Measurements from ENCODE around the gene CYP46A1.
A peak's percentile ranks its signal among the peaks of the same experiment; 100 is the strongest.

The CYP46A1 gene

DNA sequence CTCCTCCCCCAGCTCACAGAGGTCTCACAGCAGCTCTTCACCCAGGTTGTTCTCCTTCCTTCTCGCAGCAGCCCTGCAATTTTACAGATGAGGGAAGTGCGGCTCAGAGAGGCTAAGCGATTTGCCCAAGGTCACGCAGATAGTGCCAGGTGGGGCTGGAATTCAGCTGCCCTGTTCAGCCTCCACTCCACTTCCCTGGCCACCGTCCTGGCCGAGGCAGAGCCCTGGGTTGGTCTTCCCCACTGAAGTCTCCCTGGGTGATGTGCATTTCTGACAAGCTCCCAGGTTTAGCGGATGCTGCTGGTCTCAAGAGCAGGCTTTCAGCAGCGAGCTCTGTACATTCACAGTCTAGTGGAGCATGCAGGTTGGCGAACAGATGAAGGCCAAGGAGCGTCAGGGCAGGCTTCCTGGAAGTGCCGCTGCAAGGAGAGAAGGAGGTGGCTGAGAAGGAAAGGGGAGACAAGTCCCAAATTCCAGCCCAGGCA, 80.2 kb downstream of the CYP46A1 start:
- DNase-seq = no peak

DNA sequence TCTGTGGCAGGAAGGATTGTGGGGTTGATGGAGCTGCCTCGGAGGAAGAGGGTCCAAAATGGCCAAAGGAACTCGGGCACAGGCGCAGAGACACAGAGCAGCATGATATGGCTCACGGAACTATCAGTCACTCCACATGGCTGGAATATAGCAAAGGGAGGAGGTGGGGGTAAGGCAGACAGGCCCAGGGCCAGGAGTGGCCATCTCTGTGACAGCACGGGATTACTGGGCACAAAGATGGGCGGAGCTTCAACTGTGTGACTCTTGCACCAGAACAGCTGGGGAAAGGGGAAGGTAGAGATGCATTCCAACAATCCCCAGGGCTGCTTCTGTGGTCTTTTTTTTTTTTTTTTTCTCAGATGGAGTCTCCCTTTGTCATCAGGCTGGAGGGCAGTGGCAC, 84.3 kb downstream of the CYP46A1 start:
- DNase-seq = no peak

DNA sequence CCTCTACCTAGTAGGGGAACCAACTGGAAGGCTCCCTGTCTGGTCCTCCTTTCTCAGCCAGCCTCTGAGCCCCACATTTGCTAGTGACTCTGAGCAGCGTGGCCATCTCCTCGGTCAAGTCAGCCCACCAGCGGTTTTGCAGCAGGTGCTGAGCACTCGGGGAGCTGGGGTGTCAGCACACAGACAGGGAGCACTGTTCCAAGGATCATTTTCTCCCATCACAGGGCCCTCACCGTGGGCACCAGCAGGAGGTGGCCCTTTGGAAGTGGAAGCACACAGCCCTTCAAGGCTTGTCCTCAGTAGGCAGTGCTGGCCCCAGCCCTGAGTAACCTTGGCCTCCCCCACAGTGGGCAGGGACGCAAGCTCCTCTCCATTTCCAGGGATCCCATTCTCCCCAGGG, 85.0 kb downstream of the CYP46A1 start:
- DNase-seq = no peak

DNA sequence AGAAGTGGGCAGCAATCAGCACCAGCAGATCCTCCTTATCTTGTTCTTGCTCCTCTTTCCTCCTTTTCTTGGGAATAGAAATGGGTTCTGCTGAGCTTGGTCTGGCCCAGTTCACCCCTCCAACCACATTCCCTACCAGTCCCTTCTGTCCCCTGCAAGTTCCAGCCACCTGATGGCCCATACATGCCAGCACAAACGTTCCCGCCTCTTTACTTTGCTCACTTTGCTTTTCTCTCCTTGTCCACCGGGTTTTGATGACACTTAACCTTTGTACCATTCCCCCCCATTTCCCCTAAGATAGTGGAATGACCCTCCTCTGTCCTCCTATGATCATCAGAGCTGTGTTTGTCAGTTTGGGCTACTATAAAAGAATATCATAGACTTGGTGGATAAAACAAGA, 85.7 kb downstream of the CYP46A1 start:
- no peak for DNase-seq

DNA sequence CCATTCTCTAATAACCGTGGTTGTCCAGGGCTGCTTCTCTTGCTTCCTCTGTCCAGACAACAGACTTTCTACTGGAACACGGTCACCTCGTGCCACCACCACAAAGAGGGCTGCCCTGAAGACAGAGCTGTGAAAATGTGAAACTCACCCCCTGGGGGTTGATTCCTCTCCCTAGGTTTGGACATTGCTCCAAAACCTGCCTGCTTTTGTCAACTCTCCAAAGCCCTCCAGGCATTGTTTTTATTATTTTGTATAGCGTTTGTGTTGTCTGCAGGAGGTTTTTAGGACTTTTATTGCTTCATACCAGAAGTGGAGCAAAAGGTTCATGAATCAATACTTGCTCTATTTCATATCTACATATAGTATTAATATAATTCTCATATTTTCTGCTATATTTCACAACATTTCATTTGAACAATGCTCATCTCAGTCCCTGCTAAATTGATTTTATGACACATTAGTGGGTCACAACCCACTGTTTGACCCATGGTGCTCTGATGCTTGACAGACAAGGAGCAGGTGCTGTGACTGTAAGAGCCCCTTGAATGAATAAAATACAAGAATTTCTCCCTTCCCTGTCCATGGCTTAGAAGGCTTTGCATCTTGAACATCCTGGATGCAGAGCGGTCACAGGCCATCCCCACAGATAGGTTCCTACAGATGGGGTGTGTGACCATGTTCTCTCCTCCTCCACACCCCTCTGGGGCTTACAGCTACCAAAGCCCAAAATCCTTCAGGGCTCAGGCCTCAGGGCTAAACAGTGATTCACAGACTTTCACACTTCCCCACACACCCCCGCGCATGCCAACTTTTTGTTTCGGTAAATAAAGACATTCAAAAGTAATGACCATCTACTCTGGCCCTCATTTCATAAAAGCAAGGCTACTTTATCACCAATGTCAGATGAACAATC, 88.5 kb downstream of the CYP46A1 start:
- DNase-seq = no peak

DNA sequence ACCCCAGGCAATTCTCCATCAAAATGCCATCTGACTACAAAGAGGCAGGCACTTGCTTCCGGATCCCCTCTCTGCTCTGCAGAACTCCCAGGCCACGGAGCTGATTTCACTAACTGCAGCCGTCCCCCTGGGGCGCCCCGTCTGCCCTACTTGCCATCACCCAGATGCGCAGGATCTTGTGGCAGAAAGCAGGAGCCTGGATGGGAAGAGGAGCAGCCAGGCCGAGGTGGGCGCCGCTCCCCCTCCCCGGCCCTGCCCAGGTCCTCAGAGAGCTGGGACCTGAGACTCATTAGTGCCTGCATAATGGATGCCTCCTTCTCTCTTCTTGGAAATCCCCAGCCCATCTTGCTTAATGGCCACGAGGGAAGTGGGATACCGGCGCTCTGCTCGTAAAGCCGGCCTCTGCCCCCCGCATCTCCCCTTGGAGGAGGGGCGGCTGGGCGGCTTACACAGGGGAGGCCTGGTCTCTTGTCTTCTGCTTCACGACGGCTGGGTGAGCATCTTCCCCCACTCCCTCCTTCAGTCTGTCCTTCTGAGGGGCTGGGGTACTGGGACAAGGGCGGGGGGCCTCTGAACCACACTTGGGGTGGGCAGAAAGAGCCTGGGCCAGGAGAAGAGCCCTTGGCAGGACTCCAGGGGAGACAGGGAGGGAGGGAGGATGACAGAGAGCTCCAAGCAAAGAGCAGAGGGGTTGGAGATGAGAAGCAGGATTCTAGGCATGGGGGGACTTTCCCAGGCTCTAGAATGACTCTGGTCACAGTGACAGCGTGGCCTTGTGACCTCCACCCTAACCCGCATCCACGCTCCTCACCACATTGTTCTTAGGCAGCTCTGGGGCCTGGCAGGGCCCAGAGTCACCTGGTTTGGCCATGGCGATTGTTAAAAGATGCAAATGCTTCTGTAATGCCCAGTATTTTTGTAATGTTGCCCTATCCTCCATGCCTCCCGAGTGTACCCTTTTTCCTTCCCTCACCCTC, 89.7 kb downstream of the CYP46A1 start:
- DNase-seq = no peak

DNA sequence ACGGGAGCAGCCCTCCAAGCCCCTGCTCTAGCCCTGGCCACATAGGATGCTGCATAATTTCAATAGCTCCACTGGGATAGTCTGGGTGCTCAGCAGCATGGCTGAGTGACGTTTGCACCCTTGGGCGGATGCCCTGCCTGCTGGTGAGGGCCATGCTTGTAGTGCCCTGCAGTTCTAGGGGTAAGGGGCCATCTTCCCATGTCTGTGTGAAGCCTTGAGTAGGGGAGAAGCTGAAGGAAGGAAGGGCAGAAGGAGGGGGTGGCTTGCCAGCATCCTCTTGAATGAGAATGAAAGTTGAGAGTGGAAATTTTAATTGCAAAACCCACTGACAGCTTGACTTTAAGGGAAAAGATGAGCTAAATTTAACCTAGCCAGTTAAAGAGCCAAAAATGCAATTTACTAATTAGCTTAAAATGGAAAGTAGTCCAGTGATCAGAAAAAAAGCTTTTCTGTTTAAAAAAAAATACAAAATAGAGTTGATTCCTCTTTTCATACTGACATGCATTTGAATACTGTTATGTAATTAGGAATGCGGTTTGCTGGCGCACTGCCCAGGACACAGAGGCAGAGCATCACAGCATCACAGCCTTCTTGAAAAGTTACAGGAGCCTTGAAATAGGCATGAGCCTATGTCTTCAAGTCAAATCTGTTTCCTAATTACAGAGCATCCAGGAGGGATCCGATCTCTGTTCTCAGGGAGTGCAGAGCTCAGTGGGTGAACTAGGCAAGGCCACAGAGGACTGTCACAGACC, 90.6 kb downstream of the CYP46A1 start:
- peak; percentile 62 for DNase-seq

DNA sequence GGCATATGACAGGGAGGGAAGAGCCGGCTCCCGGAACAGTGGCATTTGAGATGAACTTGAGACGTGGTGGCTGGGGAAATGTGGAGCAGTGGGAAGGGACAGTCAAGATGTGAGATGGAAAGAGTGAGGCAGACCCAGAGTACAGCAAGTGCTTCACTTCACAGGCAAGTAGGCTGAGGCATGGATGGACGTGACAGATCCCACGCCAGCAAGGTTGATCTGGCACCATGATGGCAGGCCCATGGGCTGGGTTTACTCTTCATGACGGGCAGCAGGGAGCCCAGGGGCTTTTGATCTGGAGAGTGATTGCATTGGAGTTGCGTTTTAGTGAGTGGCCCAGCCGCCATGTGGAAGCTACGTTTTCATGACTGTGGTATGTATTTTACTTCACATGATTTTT, 91.3 kb downstream of the CYP46A1 start:
- DNase-seq = no peak

All from hematopoietic multipotent progenitor cell treated with erythropoietin and hydrocortisone succinate and interleukin-3 and kit ligand, for 4 days (in vitro differentiated cells).